Erythroblast (primary cell): ENCODE data around the gene CDK17.

Experiments
- GATA1 ChIP-seq: IDR thresholded peaks from 2 replicates; pipeline ENCODE4 v1.6.1; 2011; ENCODE audit warnings: low read depth, mild to moderate bottlenecking, control low read depth, low read length, moderate library complexity
- POLR2A ChIP-seq: IDR thresholded peaks from 2 replicates; pipeline ENCODE4 v1.6.1; 2011; ENCODE audit warnings: mild to moderate bottlenecking, low read length

DNA sequence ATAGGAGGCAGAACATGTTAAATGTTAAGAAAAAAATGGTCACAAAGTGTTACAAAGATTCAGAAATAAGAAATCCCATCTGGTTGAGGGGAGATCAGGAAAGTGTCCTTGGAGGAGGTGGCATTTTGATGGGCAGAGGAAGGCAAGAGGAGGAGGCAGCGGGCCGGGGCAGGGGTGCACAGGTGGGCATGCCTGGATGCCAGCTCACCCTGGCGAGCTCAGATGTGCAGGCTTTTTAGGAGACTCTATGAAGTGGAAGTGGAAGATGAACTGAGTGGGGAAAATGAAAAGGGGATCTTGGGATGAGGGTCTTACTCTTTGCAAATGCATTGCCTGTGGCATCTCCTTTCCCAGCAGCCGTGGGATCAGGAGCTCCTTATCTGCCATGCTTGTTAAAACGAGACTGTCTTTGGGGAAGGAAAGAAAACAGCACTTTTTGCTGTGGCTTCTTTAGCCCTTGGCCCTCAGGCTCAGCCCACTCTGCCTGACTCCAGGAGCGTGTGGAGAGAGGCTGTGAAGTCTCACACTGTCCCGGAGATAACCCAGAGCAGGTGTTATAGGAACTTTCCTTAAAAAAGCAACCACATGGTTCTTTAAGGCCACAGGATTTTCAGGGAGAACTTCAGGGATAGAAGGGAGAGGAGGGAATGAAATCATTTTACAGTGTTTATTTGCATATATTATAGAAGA is 143.4 kb downstream of the CDK17 start:
- no peak for TF ChIP-seq POLR2A
- TF ChIP-seq GATA1 = no peak
